Activated B cell treated with CpG ODN at 0.5 μM for 24 hours (primary cell): Measurements from ENCODE around the gene SPIRE1. TPM values are rescaled to one million over a fixed set of nuclear protein-coding genes. Genes with fewer than 3 reads are reported as not detected.
"Not testable (repeated sequence)": the region's sequence is repeated elsewhere in the genome, so short reads cannot be mapped to it uniquely, and the experiment has no call there.

Experiments
- ATAC-seq: fragments of 200-7000 bp; cut with Tn5 transposase; one replicate; pipeline ENCODE4 v1.10.0; 2021; ENCODE audit warnings: low read depth, mild to moderate bottlenecking, moderate library complexity
- CTCF ChIA-PET: fragments of 350-600 bp; sonication (Branson Sonifier 250); formaldehyde crosslinking; loops from one replicate; lab custom pipeline; 2021; ENCODE audit warnings: antibody characterized with exemption; lab: Charles Lee
- POLR2A ChIA-PET: fragments of 350-600 bp; sonication (Branson Sonifier 250); formaldehyde crosslinking; loops from one replicate; lab custom pipeline; 2021; ENCODE audit warnings: antibody characterized with exemption; lab: Charles Lee
- DNase-seq: peaks from one replicate; pipeline ENCODE4 v3.0.0; 2022
- H3K27ac Mint-ChIP-seq: one replicate; pipeline ENCODE4 v1.8.0; 2020; ENCODE audit warnings: mixed read lengths
- H3K27me3 Mint-ChIP-seq: one replicate; pipeline ENCODE4 v1.8.0; 2021; ENCODE audit warnings: mixed read lengths
- H3K36me3 Mint-ChIP-seq: one replicate; pipeline ENCODE4 v1.8.0; 2021; ENCODE audit warnings: low read depth, mixed read lengths
- H3K4me1 Mint-ChIP-seq: one replicate; pipeline ENCODE4 v1.8.0; 2021; ENCODE audit warnings: mixed read lengths
- H3K4me3 Mint-ChIP-seq: one replicate; pipeline ENCODE4 v1.8.0; 2020; ENCODE audit warnings: mild to moderate bottlenecking, mixed read lengths
- H3K9me3 Mint-ChIP-seq: one replicate; pipeline ENCODE4 v1.8.0; 2020; ENCODE audit warnings: mixed read lengths
- intact Hi-C: fragments of 100-400 bp; cut with micrococcal nuclease; formaldehyde crosslinking; loops from one replicate; pipeline ENCODE4 v1.15.1; 2024
- total RNA-seq: library from RNA; stranded (reverse); gene quantifications from 2 replicates; pipeline ENCODE4 v1.2.3, GENCODE V29; 2022
- TF ChIP-seq, protein P1 (sequence below): fragments of 200-600 bp; IDR thresholded peaks from one replicate; pipeline ENCODE4 v1.8.0; 2022; ENCODE audit warnings: antibody characterized with exemption, mild to moderate bottlenecking

The SPIRE1 gene
- total RNA-seq, 1 donor from 2014 or later = 2.5 TPM

DNA sequence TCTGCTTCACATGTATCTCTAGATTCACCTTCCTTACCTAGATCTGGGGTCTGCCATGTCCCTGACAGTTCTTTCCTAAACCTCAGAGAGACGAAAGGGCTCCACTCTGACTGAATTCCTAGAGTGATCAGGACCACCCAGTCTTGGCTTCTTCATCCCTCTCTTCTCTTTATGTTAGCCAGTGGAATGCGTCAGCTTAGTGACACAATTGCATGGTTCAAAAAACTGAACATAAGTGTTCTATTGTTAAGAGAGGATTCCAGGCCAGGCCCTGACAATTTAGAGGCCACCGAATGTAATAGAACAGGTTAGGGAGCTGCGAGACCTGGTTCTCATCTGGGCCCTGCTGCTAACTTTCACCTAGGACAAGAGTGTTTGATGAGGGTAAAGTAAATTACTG, 240.2 kb downstream of the SPIRE1 start:
- no peak overlapping the region for H3K27ac Mint-ChIP-seq
- POLR2A ChIA-PET = no interaction called here

DNA sequence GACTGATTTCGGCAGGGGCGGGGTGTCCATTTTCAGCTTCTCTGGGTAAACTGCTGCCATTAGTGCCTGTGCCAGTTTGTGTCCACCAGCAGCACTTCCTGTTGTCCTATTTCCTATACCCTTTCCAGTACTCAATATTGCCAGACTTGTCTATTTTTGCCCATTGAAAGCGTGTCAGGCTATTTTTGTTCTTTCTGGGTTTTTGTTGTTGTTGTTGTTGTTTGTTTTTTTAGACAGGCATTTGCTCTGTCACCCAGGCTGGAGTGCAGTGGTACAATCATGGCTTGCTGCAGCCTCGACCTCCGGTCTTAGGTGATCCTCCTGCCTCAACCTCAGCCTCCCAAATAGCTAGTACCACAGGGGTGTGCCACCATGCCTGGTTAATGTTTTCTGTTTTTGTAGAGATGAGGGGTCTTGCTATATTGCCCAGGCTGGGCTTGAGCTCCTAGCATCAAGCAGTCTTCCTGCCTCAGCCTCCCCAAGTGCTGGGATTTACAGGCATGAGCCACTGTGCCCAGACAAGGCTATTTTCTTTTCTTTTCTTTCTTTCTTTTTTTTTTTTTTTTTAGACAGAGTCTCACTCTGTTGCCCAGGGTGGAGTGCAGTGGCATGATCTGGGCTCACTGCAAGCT, 241.7 kb downstream of the SPIRE1 start:
- no peak overlapping the region for H3K4me3 Mint-ChIP-seq
- H3K27me3 Mint-ChIP-seq = no peaks in the 10 kb centered on the region
- DNase-seq = no peak
- ChIA-PET POLR2A (no interaction called here), CTCF (no interaction called here)
- no peak for ATAC-seq
- H3K9me3 Mint-ChIP-seq = no peaks in the 10 kb centered on the region
- H3K27ac Mint-ChIP-seq = no peak overlapping the region
- H3K36me3 Mint-ChIP-seq = no peaks in the 10 kb centered on the region
- peaks cover 12% of the 10 kb centered on the region for H3K4me1 Mint-ChIP-seq
- intact Hi-C loops = no loop called here
- TF ChIP-seq, protein P1, sequence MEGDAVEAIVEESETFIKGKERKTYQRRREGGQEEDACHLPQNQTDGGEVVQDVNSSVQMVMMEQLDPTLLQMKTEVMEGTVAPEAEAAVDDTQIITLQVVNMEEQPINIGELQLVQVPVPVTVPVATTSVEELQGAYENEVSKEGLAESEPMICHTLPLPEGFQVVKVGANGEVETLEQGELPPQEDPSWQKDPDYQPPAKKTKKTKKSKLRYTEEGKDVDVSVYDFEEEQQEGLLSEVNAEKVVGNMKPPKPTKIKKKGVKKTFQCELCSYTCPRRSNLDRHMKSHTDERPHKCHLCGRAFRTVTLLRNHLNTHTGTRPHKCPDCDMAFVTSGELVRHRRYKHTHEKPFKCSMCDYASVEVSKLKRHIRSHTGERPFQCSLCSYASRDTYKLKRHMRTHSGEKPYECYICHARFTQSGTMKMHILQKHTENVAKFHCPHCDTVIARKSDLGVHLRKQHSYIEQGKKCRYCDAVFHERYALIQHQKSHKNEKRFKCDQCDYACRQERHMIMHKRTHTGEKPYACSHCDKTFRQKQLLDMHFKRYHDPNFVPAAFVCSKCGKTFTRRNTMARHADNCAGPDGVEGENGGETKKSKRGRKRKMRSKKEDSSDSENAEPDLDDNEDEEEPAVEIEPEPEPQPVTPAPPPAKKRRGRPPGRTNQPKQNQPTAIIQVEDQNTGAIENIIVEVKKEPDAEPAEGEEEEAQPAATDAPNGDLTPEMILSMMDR = no peak

More for the DNA sequence above, 240.2 kb downstream of the SPIRE1 start:
- Mint-ChIP-seq H3K9me3 (no peaks in the 10 kb centered on the region), H3K36me3 (no peaks in the 10 kb centered on the region), H3K4me3 (no peak overlapping the region), H3K4me1 (peaks cover 15% of the 10 kb centered on the region), H3K27me3 (no peaks in the 10 kb centered on the region)
- ATAC-seq (no peak), DNase-seq (no peak)
- TF ChIP-seq, protein P1 = no peak
- CTCF ChIA-PET = no interaction called here
- intact Hi-C loops = no loop called here

DNA sequence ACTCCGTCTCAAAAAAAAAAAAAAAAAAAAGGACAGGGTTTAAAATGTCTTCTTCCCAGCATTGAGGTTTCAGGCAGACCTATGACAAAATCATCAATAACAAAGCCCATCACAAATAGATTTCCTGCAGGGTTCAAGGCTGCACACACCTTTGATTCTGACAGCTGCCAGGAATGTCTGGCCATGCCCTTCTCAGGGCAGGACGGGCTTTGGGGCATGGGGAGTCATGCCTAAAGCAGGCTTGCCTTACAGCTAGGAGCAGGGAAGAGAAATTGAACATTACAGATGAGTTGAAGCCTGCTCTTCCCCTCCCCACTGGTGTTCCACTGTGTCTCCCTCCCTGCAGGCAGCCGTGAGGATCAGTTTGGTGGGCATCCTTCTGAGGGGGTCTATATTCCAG, 246.5 kb downstream of the SPIRE1 start:
- Mint-ChIP-seq H3K27ac (no peak overlapping the region), H3K4me3 (no peak overlapping the region), H3K27me3 (no peaks in the 10 kb centered on the region), H3K36me3 (peaks cover 1% of the 10 kb centered on the region), H3K9me3 (no peaks in the 10 kb centered on the region), H3K4me1 (peaks cover 16% of the 10 kb centered on the region)
- ChIA-PET CTCF (no interaction called here), POLR2A (interaction anchor here (0.7 kb wide), 1 partner anchor 96 kb away, joined by 7 read pairs; no protein-coding TSS in a partner anchor)
- no peak for DNase-seq
- ATAC-seq = no peak
- intact Hi-C loops = no loop called here
- TF ChIP-seq, protein P1 = no peak

DNA sequence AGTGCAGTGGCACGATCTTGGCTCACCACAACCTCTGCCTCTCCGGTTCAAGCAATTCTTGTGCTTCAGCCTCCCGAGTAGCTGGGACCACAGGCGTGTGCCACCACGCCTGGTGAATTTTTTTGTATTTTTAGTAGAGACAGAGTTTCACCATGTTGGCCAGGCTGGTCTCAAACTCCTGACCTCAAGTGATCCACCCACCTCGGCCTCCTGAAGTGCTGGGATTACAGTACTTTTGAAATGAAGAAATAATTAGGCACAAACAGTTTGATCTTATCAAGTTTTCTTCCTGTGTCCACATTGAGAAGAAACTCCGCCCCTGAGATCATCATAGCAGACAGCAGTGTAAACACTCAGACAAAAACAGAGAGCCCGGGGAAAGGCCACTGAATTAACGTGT, 247.2 kb downstream of the SPIRE1 start:
- H3K27me3 Mint-ChIP-seq, ATAC-seq, CTCF ChIA-PET, H3K9me3 Mint-ChIP-seq, H3K36me3 Mint-ChIP-seq, intact Hi-C loops, H3K4me3 Mint-ChIP-seq, H3K27ac Mint-ChIP-seq, DNase-seq: not testable (repeated sequence)
- POLR2A ChIA-PET = interaction anchor here (0.7 kb wide), 1 partner anchor 95 kb away, joined by 7 read pairs; no protein-coding TSS in a partner anchor
- H3K4me1 Mint-ChIP-seq = peaks cover 18% of the 10 kb centered on the region

DNA sequence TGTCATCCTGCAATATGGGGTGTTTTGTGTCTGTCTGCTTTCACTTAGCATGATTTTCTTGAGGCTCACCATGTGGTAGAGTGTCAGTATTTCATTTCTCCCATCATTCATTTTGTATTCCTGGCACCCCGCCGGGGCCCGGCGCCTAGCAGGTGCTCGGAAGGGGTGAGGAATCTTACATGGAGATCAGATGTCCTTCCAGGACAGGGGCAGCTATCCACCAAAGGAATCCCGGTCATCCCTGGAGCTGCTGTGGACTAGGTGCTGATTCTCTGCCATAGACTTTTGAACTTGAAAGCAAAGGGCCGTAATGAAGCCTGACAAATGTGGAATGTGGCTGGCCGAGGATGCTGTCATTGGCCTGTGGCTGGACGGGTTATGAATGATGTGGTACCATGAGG, 247.8 kb downstream of the SPIRE1 start:
- Mint-ChIP-seq H3K27me3 (no peaks in the 10 kb centered on the region), H3K4me1 (peaks cover 18% of the 10 kb centered on the region), H3K4me3 (no peak overlapping the region), H3K36me3 (peaks cover 1% of the 10 kb centered on the region), H3K9me3 (no peaks in the 10 kb centered on the region), H3K27ac (no peak overlapping the region)
- ChIA-PET CTCF (no interaction called here), POLR2A (no interaction called here)
- DNase-seq (no peak), ATAC-seq (no peak)
- TF ChIP-seq, protein P1 = no peak
- intact Hi-C loops = no loop called here
